HepG2 (cell line): ENCODE measurements around the gene RAP1A. TPM values are rescaled to one million over a fixed set of nuclear protein-coding genes. Genes with fewer than 3 reads are reported as not detected.

Experiments used
- ATAC-seq: fragments of 200-7000 bp; cut with Tn5 transposase; 3 replicates; pipeline ENCODE4 v1.9.1; 2020; ENCODE audit warnings: mild to moderate bottlenecking, moderate library complexity
- BruUV-seq: library from RNA; stranded (reverse); fragments of 400-500 nt; replicated peaks from 2 replicates; lab custom pipeline; 2021; lab: Mats Ljungman, UMichigan
- CTCF ChIA-PET: fragments of 300-600 bp; formaldehyde crosslinking; extraction: SDS; loops from one replicate; lab custom pipeline; 2021; ENCODE audit warnings: low total read pairs, inconsistent platforms, low intra/inter-chr PET ratio; lab: Yijun Ruan, JAX
- POLR2A ChIA-PET: fragments of 350-600 bp; sonication (Branson Sonifier 250); formaldehyde crosslinking; loops from one replicate; lab custom pipeline; 2020; ENCODE audit warnings: antibody characterized with exemption, inconsistent platforms; lab: Yijun Ruan, JAX
- DNase-seq: peaks from one replicate; pipeline ENCODE4 v3.0.0-alpha.2; 2015; ENCODE audit warnings: low spot score
- FAIRE-seq: peaks from 3 replicates; lab custom pipeline; 2011; peaks lifted over from hg19 to GRCh38; lab: Jason Lieb, UNC
- H2AFZ ChIP-seq: one replicate; pipeline ENCODE4 v1.6.1; 2011; ENCODE audit warnings: low read length, inconsistent platforms
- H3K27ac ChIP-seq: fragments of 300-600 bp; 3 replicates; pipeline ENCODE4 v1.8.0; 2011; ENCODE audit warnings: mixed run types, mild to moderate bottlenecking, mixed read lengths, low read length, inconsistent platforms; ENCODE audit not compliant: insufficient read depth; ENCODE audit errors: extremely low read length
- H3K27me3 ChIP-seq, 2 experiments: fragments of 200-600 bp in 1 of 2; 2 replicates in 1 of 2; 3 replicates in 1 of 2; pipeline versions ENCODE4 v1.6.0 to v1.8.0; 2011; ENCODE audit warnings: low read length in 2 of 2, mild to moderate bottlenecking in 2 of 2, moderate library complexity in 2 of 2, inconsistent platforms in 1 of 2; ENCODE audit not compliant: insufficient read depth in 2 of 2, control insufficient read depth in 1 of 2
- H3K36me3 ChIP-seq, 2 experiments: fragments of 200-600 bp in 1 of 2; replicated peaks in 1 of 2; 2 replicates in 1 of 2; 3 replicates in 1 of 2; pipeline versions ENCODE4 v1.5.1 to v1.8.0; 2011; ENCODE audit warnings: low read length in 2 of 2, inconsistent platforms in 1 of 2; ENCODE audit not compliant: insufficient read depth in 2 of 2, control insufficient read depth in 1 of 2
- H3K4me1 ChIP-seq: 2 replicates; pipeline ENCODE4 v1.5.1; 2012; ENCODE audit warnings: low read length, inconsistent platforms; ENCODE audit not compliant: insufficient read depth
- H3K4me2 ChIP-seq: 2 replicates; pipeline ENCODE4 v1.6.0; 2011; ENCODE audit warnings: low read depth, low read length, inconsistent platforms
- H3K4me3 ChIP-seq, 3 experiments: fragments of 200-600 bp in 1 of 3; sonication (generic), shearing (Covaris generic) in 1 of 3; replicated peaks in 1 of 3; 2 replicates each; pipeline ENCODE4 v1.5.1; 2011 to 2016; ENCODE audit warnings: low read length in 3 of 3, inconsistent platforms in 2 of 3, low read depth in 2 of 3, mild to moderate bottlenecking in 2 of 3, control low read depth in 1 of 3, mixed read lengths in 1 of 3; ENCODE audit not compliant: insufficient read depth in 1 of 3
- H3K79me2 ChIP-seq: one replicate; pipeline ENCODE4 v1.6.1; 2011; ENCODE audit warnings: low read length, inconsistent platforms; ENCODE audit not compliant: insufficient read depth
- H3K9ac ChIP-seq: 2 replicates; pipeline ENCODE4 v1.6.0; 2011; ENCODE audit warnings: mild to moderate bottlenecking, low read depth, low read length, inconsistent platforms; ENCODE audit not compliant: insufficient read depth
- H3K9me3 ChIP-seq: 2 replicates; pipeline ENCODE4 v1.5.1; 2012; ENCODE audit warnings: mild to moderate bottlenecking, low read length
- H4K20me1 ChIP-seq: 2 replicates; pipeline ENCODE4 v1.6.0; 2011; ENCODE audit warnings: inconsistent platforms, mild to moderate bottlenecking, low read length, moderate library complexity; ENCODE audit not compliant: insufficient read depth
- MAFK ChIP-seq, 2 experiments: IDR thresholded peaks in 1 of 2; conservative IDR thresholded peaks in 1 of 2; 2 replicates each; pipeline ENCODE4 v1.6.1; 2011; ENCODE audit warnings: improper control_type of control experiment in 2 of 2, low read length in 2 of 2
- MED1 ChIP-seq: sonication (generic); formaldehyde crosslinking; IDR thresholded peaks from 2 replicates; pipeline ENCODE4 v1.4.0; 2020; ENCODE audit warnings: missing genetic modification reagents
- SP1 ChIP-seq, 2 experiments: fragments of 450-650 bp in 1 of 2; sonication (generic) in 1 of 2; formaldehyde crosslinking in 1 of 2; IDR thresholded peaks; 2 replicates each; pipeline versions ENCODE4 v1.4.0 to v1.6.1; 2016 to 2020; ENCODE audit warnings: missing genetic modification reagents in 1 of 2
- SRF ChIP-seq: IDR thresholded peaks from 2 replicates; pipeline ENCODE4 v1.6.1; 2011; ENCODE audit warnings: mild to moderate bottlenecking, low read depth, low read length, moderate library complexity
- ZNF343 ChIP-seq: sonication (generic); formaldehyde crosslinking; IDR thresholded peaks from 2 replicates; pipeline ENCODE4 v1.4.0; 2020; ENCODE audit warnings: mild to moderate bottlenecking, missing genetic modification reagents
- ZNF7 ChIP-seq: IDR thresholded peaks from 2 replicates; pipeline ENCODE4 v1.6.1; 2016; ENCODE audit warnings: missing biosample characterization, missing genetic modification reagents
- WGBS: methylation state at CpG from one replicate; pipeline ENCODE4 v1.1.6; 2017; ENCODE audit warnings: low lambda C conversion rate; 5-methylcytosine and 5-hydroxymethylcytosine counted together
- in situ Hi-C: cut with HindIII; loops from 2 replicates; pipeline ENCODE4 v1.10.0; 2017; ENCODE audit warnings: low pct_unique_long_range_greater_than_20kb; ENCODE audit not compliant: extremely low pct_ligation_motif_present
- intact Hi-C: fragments of 100-400 bp; cut with micrococcal nuclease; formaldehyde crosslinking; loops from one replicate; pipeline ENCODE4 v1.10.0; 2022; ENCODE audit not compliant: unreplicated experiment
- polyA plus RNA-seq, 8 experiments: library from polyadenylated mRNA; depleted of rRNA in 3 of 8; stranded (reverse) in 7 of 8; unstranded in 1 of 8; fragments of >200 nt; fragmentation: Illumina TruSeq in 4 of 8; extraction: Trizol in 4 of 8; gene quantifications; 2 replicates each; pipeline versions ENCODE4 v1.2.1 to v1.2.3, GENCODE V29; 2011 to 2016; ENCODE audit warnings: low read depth in 4 of 8, missing spikeins in 1 of 8, mixed read lengths in 1 of 8; ENCODE audit not compliant: insufficient read depth in 1 of 8
- total RNA-seq, 5 experiments: library from RNA; depleted of rRNA; stranded (reverse); fragments of >200 nt; fragmentation: Illumina TruSeq; extraction: Trizol; gene quantifications; 2 replicates each; pipeline ENCODE4 v1.2.3, GENCODE V29; 2016; ENCODE audit warnings: low read depth in 1 of 5
- TF ChIP-seq, protein P1 (sequence below): IDR thresholded peaks from 2 replicates; pipeline ENCODE4 v1.6.1; 2016; ENCODE audit warnings: missing biosample characterization, missing genetic modification reagents, low read depth
- TF ChIP-seq, protein P2 (sequence below): sonication (generic); formaldehyde crosslinking; IDR thresholded peaks from 2 replicates; pipeline ENCODE4 v1.4.0; 2020; ENCODE audit warnings: missing genetic modification reagents, borderline replicate concordance
- TF ChIP-seq, protein P3 (sequence below): sonication (generic); formaldehyde crosslinking; conservative IDR thresholded peaks from 2 replicates; pipeline ENCODE4 v1.4.0; 2020; ENCODE audit warnings: mild to moderate bottlenecking, missing genetic modification reagents, moderate library complexity

RAP1A gene
- total and polyA plus RNA-seq, 2 of the 13 experiments (the other 11 are each of a cell fraction or from before 2014, with no cell fraction given), result 19.0 to 20.7 TPM

DNA sequence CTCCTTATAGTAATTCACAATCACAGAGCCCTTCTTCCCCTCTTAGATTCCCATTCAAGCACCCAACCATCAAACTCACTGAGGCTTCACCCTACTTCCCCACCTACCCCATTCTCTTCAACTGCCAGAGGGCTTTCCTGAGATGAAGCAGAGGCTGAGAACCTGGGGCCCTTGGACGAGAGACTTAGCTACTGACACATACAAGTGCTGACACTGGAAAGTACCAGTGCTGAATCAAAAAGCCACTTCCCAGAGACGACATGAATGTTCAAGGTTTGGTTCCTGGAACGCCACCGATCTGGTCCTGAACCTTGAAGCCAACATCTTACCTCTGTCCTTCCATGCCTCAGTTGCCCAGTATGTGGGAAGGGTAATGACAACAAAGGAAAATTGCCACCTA lies 16.6 kb upstream of the RAP1A start:
- intact Hi-C loops, result no loop called here
- Histone ChIP-seq H3K27ac (no peak overlapping the region), H3K4me3 (no peak overlapping the region), H3K9ac (no peak overlapping the region), H3K4me1 (peaks cover 33% of the 10 kb centered on the region), H3K27me3 (peaks cover 0 to 4% of the 10 kb centered on the region in 2 experiments; a peak in 2 of 5 replicates), H4K20me1 (no peaks in the 10 kb centered on the region), H3K79me2 (no peaks in the 10 kb centered on the region), H2AFZ (no peak overlapping the region), H3K36me3 (no peaks in the 10 kb centered on the region), H3K4me2 (no peak overlapping the region), H3K9me3 (no peaks in the 10 kb centered on the region)
- in situ Hi-C loops, result no loop called here
- WGBS, result 63% methylated on average over 4 of the region's 4 CpGs
- ChIA-PET CTCF (no interaction called here), POLR2A (no interaction called here)
- ATAC-seq (no peak), DNase-seq (no peak), FAIRE-seq (no peak)
- no TSS peak for BruUV-seq
- TF ChIP-seq ZNF343 (no peak), ZNF7 (CRISPR knock-in tag) (0 out of 2 replicates have a peak, but pooled peaks have one; percentile 13), SP1 (IDR thresholded peaks at IDR 0.05) (no peak), SP1 (CRISPR knock-in tag; IDR thresholded peaks at IDR 0.05) (no peak), SRF (no peak), MAFK (conservative IDR thresholded peaks at IDR 0.05 in 1 of 2, IDR thresholded peaks at IDR 0.05 in 1 of 2; ENCODE audit: low read length in 2 of 2) (no peak)
- TF ChIP-seq, protein P1, sequence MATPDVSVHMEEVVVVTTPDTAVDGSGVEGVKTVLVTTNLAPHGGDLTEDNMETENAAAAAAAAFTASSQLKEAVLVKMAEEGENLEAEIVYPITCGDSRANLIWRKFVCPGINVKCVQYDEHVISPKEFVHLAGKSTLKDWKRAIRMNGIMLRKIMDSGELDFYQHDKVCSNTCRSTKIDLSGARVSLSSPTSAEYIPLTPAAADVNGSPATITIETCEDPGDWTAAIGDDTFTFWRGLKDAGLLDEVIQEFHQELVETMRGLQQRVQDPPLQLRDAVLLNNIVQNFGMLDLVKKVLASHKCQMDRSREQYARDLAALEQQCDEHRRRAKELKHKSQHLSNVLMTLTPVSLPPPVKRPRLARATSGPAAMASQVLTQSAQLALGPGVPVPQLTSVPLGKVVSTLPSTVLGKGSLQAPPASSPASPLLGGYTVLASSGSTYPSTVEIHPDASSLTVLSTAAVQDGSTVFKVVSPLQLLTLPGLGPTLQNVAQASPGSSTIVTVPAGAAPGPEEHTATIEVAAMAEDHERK, result no peak

DNA sequence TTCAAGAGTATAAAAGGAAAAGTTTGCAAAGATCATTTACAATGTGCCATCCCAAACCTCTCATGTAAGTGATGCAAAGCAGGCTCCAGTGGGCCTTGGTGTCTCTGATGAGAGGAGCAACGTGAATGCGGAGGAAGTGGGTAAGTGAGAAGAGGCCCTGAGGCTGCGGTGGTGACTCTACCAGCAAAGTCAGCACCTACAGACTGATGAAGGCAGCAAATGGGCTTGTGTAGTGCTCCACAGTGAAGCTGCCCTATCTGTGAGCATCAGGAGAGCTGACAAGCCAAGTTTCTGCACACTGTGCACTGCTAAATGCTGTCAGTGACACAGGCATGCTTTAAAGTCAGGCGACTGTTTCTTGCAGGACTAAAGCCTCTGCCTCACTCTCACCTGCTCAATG lies 15.6 kb upstream of the RAP1A start:
- no peak overlapping the region; the same call in 1 of the 2 replicates for H3K4me2 ChIP-seq
- H3K36me3 ChIP-seq, result no peaks in the 10 kb centered on the region
- peaks cover 0 to 4% of the 10 kb centered on the region in 2 experiments; a peak in 2 of 5 replicates for H3K27me3 ChIP-seq
- no peak overlapping the region for H3K27ac ChIP-seq
- H3K4me1 ChIP-seq, result peaks cover 25% of the 10 kb centered on the region
- in situ Hi-C loops, result no loop called here
- intact Hi-C loops, result no loop called here
- no peaks in the 10 kb centered on the region for H3K79me2 ChIP-seq
- no peak overlapping the region for H3K9ac ChIP-seq
- no peak for FAIRE-seq
- WGBS, result 40% methylated on average over 4 of the region's 4 CpGs
- DNase-seq, result no peak
- no peak for ATAC-seq
- ChIA-PET POLR2A (no interaction called here), CTCF (no interaction called here)
- no TSS peak for BruUV-seq
- H2AFZ ChIP-seq, result no peak overlapping the region
- no peak overlapping the region for H3K4me3 ChIP-seq
- no peaks in the 10 kb centered on the region for H3K9me3 ChIP-seq
- TF ChIP-seq, protein P2, sequence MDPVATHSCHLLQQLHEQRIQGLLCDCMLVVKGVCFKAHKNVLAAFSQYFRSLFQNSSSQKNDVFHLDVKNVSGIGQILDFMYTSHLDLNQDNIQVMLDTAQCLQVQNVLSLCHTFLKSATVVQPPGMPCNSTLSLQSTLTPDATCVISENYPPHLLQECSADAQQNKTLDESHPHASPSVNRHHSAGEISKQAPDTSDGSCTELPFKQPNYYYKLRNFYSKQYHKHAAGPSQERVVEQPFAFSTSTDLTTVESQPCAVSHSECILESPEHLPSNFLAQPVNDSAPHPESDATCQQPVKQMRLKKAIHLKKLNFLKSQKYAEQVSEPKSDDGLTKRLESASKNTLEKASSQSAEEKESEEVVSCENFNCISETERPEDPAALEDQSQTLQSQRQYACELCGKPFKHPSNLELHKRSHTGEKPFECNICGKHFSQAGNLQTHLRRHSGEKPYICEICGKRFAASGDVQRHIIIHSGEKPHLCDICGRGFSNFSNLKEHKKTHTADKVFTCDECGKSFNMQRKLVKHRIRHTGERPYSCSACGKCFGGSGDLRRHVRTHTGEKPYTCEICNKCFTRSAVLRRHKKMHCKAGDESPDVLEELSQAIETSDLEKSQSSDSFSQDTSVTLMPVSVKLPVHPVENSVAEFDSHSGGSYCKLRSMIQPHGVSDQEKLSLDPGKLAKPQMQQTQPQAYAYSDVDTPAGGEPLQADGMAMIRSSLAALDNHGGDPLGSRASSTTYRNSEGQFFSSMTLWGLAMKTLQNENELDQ (CRISPR knock-in tag), result no peak
- TF ChIP-seq, protein P3, sequence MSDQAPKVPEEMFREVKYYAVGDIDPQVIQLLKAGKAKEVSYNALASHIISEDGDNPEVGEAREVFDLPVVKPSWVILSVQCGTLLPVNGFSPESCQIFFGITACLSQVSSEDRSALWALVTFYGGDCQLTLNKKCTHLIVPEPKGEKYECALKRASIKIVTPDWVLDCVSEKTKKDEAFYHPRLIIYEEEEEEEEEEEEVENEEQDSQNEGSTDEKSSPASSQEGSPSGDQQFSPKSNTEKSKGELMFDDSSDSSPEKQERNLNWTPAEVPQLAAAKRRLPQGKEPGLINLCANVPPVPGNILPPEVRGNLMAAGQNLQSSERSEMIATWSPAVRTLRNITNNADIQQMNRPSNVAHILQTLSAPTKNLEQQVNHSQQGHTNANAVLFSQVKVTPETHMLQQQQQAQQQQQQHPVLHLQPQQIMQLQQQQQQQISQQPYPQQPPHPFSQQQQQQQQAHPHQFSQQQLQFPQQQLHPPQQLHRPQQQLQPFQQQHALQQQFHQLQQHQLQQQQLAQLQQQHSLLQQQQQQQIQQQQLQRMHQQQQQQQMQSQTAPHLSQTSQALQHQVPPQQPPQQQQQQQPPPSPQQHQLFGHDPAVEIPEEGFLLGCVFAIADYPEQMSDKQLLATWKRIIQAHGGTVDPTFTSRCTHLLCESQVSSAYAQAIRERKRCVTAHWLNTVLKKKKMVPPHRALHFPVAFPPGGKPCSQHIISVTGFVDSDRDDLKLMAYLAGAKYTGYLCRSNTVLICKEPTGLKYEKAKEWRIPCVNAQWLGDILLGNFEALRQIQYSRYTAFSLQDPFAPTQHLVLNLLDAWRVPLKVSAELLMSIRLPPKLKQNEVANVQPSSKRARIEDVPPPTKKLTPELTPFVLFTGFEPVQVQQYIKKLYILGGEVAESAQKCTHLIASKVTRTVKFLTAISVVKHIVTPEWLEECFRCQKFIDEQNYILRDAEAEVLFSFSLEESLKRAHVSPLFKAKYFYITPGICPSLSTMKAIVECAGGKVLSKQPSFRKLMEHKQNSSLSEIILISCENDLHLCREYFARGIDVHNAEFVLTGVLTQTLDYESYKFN (CRISPR knock-in tag), result no peak
- TF ChIP-seq MED1, result no peak
- H4K20me1 ChIP-seq, result no peaks in the 10 kb centered on the region
